Left lung (tissue), 10 donors: ENCODE data around the gene PLEKHG4. TPM values are rescaled to one million over a fixed set of nuclear protein-coding genes. Genes with fewer than 3 reads are reported as not detected.
A peak's percentile ranks its signal among the peaks of the same experiment; 100 is the strongest.

Experiments used
- ATAC-seq: fragments of 200-7000 bp; cut with Tn5 transposase; one replicate; pipeline ENCODE4 v1.9.1; 2020; ENCODE audit warnings: moderate library complexity
- DNase-seq, 4 donors: peaks; one replicate each; pipeline ENCODE4 v3.0.0-alpha.2; 2013 to 2020
- H3K27ac ChIP-seq, 2 donors: fragments of 200-600 bp; sonication (generic) in 1 of 2; one replicate each; pipeline versions ENCODE4 v1.5.0 to v1.8.0; 2020 to 2021
- H3K27me3 ChIP-seq, 2 donors: fragments of 200-600 bp; sonication (generic) in 1 of 2; one replicate each; pipeline versions ENCODE4 v1.5.0 to v1.8.0; 2020 to 2021
- H3K36me3 ChIP-seq, 2 donors: fragments of 200-600 bp; sonication (generic) in 1 of 2; one replicate each; pipeline versions ENCODE4 v1.5.0 to v1.8.0; 2020 to 2021
- H3K4me1 ChIP-seq, 2 donors: fragments of 200-600 bp; one replicate each; pipeline ENCODE4 v1.8.0; 2021
- H3K4me3 ChIP-seq, 2 donors: fragments of 200-600 bp; sonication (generic) in 1 of 2; one replicate each; pipeline versions ENCODE4 v1.5.0 to v1.8.0; 2020 to 2021; ENCODE audit warnings: mild to moderate bottlenecking in 1 of 2
- H3K9me3 ChIP-seq, 2 donors: fragments of 200-600 bp; sonication (generic) in 1 of 2; one replicate each; pipeline versions ENCODE4 v1.5.0 to v1.8.0; 2020 to 2021
- intact Hi-C, 2 donors: fragments of 100-400 bp; cut with DNase I; formaldehyde crosslinking; loops; one replicate each; pipeline versions ENCODE4 v1.11.2 to v1.14.2; 2022
- polyA plus RNA-seq, 6 donors: library from polyadenylated mRNA; unstranded; fragments of 120-200 nt; gene quantifications; one replicate each; pipeline ENCODE4 v1.2.1, GENCODE V29; 2013; ENCODE audit not compliant: insufficient read length in 6 of 6
- total RNA-seq, 2 donors: library from RNA; stranded (reverse); fragmentation: NEBNext Ultra II Directional; extraction: Animal tissue kit (Norgen Biotek cat#: 25700); gene quantifications; one replicate each; pipeline ENCODE4 v1.2.1, GENCODE V29; 2021
- TF ChIP-seq, protein P1 (sequence below), 2 donors: fragments of 200-600 bp; sonication (generic) in 1 of 2; IDR thresholded peaks; one replicate each; pipeline versions ENCODE4 v1.5.0 to v1.8.0; 2021; ENCODE audit warnings: antibody characterized with exemption in 2 of 2
- donor health status: DM: no; HTN: yes; CAD: no.
- donor health status: DM: no; HTN: no; CAD: no.

The PLEKHG4 gene
- total and polyA plus RNA-seq, 8 donors = 24.9 to 40.3 (median 33.7) TPM

DNA sequence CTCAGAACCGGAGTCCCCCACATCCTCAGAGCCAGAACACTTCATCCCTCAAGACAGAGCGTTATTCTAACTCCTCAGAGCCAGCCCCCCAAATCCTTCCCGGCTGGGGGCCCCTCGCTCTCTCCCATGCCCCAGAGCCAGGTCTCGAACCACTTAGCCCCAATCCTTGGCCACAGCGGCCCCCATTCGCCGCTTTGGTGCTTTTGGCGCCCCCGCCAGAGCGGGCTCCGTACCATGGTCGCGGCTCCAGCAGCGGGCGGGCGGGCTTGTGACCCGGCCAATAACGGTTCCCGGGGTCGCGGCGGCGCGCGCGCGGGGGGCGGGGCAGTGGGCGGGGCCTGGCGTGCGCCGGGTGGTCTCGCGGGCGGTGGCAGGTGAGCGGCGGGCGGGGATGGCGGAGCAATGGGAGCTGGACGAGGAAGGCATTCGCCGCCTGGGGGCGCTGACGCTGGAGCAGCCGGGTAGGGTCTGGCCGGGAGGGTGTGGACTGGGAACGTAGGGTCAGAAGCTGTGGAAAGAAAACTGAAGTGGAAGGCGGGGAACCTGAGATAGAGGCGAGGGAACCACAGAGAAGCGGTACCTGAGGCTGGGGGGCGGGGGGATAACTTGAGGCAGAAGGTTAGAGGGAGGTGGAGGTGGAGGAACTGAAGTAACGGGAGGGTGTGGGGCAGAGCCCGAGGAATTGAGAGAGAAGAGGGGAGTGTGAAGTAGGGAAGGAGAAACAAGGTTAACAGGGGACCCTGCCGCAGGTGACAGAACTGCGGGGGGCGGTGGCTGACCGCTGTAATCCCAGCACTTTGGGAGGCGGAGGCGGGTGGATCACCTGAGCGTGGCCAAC lies 47.4 kb downstream of the PLEKHG4 start, which contains the start of the genes KCTD19 and LRRC36:
Gene KCTD19 (minus strand): TSS at position 270 of the 838 bp plus-strand sequence. CDS start 34 bp downstream, at position 236.
Gene LRRC36 (plus strand): TSS at position 344 of the 838 bp plus-strand sequence. CDS start 48 bp downstream, at position 392.
- Histone ChIP-seq H3K27ac (no peak within 1 kb of the TSS), H3K9me3 (no peaks in the 10 kb centered on the region), H3K27me3 (peaks cover 0 to 31% of the 10 kb centered on the region in 2 donors), H3K4me1 (peaks cover 9 to 30% of the 10 kb centered on the region in 2 donors), H3K4me3 (peak within 1 kb of the TSS; percentile 34 to 37), H3K36me3 (no peaks in the 10 kb centered on the region)
- TF ChIP-seq, protein P1, sequence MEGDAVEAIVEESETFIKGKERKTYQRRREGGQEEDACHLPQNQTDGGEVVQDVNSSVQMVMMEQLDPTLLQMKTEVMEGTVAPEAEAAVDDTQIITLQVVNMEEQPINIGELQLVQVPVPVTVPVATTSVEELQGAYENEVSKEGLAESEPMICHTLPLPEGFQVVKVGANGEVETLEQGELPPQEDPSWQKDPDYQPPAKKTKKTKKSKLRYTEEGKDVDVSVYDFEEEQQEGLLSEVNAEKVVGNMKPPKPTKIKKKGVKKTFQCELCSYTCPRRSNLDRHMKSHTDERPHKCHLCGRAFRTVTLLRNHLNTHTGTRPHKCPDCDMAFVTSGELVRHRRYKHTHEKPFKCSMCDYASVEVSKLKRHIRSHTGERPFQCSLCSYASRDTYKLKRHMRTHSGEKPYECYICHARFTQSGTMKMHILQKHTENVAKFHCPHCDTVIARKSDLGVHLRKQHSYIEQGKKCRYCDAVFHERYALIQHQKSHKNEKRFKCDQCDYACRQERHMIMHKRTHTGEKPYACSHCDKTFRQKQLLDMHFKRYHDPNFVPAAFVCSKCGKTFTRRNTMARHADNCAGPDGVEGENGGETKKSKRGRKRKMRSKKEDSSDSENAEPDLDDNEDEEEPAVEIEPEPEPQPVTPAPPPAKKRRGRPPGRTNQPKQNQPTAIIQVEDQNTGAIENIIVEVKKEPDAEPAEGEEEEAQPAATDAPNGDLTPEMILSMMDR (IDR thresholded peaks at IDR 0.05) = peak; percentile 28 to 56
- intact Hi-C loops = no loop called here
- ATAC-seq (peak; percentile 97), DNase-seq (peak; percentile 38 to 91 (median 70))

GRCh38 chr16:67327743-67328142 lies 48.4 kb downstream of the PLEKHG4 start:
- H3K9me3 ChIP-seq = no peaks in the 10 kb centered on the region
- intact Hi-C loops = no loop called here
- no peaks in the 10 kb centered on the region for H3K36me3 ChIP-seq
- peaks cover 9 to 30% of the 10 kb centered on the region in 2 donors for H3K4me1 ChIP-seq
- TF ChIP-seq, protein P1 (IDR thresholded peaks at IDR 0.05) = no peak
- H3K4me3 ChIP-seq = no peak overlapping the region
- ATAC-seq = no peak
- no peak for DNase-seq
- peaks cover 0 to 30% of the 10 kb centered on the region in 2 donors for H3K27me3 ChIP-seq
- no peak overlapping the region for H3K27ac ChIP-seq

- peaks cover 0 to 3% of the 10 kb centered on the region in 2 donors for H3K9me3 ChIP-seq
- TF ChIP-seq, protein P1 (IDR thresholded peaks at IDR 0.05) = no peak
- no peak overlapping the region for H3K27ac ChIP-seq
- H3K4me1 ChIP-seq = peaks cover 9 to 25% of the 10 kb centered on the region in 2 donors
- intact Hi-C loops = no loop called here
- ATAC-seq (no peak), DNase-seq (no peak)
- peaks cover 0 to 25% of the 10 kb centered on the region in 2 donors for H3K27me3 ChIP-seq
- H3K4me3 ChIP-seq = no peak overlapping the region
- no peaks in the 10 kb centered on the region for H3K36me3 ChIP-seq
Measured at GRCh38 chr16:67329901-67330300, 50.6 kb downstream of the PLEKHG4 start.

GRCh38 chr16:67333315-67333714 lies 54.0 kb downstream of the PLEKHG4 start:
- intact Hi-C loops = no loop called here
- ATAC-seq (no peak), DNase-seq (no peak)
- Histone ChIP-seq H3K36me3 (no peaks in the 10 kb centered on the region), H3K4me1 (no peaks in the 10 kb centered on the region), H3K9me3 (peaks cover 0 to 11% of the 10 kb centered on the region in 2 donors), H3K27ac (no peak overlapping the region), H3K4me3 (no peak overlapping the region), H3K27me3 (no peaks in the 10 kb centered on the region)
- TF ChIP-seq, protein P1 (IDR thresholded peaks at IDR 0.05) = no peak

DNA sequence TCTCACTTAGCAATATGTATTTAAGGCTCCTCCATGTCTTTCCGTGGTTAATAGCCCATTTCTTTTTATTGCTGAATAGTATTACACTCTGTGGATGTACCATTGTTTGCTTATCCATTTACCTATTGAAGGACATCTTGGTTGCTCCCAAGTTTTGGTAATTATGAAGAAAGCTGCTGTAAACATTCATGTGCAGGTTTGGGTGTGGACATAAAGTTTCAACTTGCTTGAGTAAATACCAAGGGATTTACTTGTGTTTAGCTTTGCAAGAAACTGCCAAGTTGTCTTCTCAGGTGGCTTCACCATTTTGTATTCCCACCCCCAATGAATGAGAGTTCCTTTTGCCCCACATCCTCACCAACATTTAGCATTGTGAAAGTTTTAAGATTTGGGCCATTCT lies 56.8 kb downstream of the PLEKHG4 start:
- no peak overlapping the region for H3K27ac ChIP-seq
- intact Hi-C loops = no loop called here
- no peaks in the 10 kb centered on the region for H3K36me3 ChIP-seq
- no peak for ATAC-seq
- H3K27me3 ChIP-seq = no peaks in the 10 kb centered on the region
- H3K4me1 ChIP-seq = no peaks in the 10 kb centered on the region
- no peak for DNase-seq
- H3K4me3 ChIP-seq = no peak overlapping the region
- H3K9me3 ChIP-seq = peaks cover 0 to 11% of the 10 kb centered on the region in 2 donors
- TF ChIP-seq, protein P1 (IDR thresholded peaks at IDR 0.05) = no peak
